ENCODE results near the gene ESYT3. TPM values are rescaled to one million over a fixed set of nuclear protein-coding genes. Genes with fewer than 3 reads are reported as not detected.

Gene ESYT3
- total RNA-seq, 1 donor: 0.72 TPM

- no peak for DNase-seq (ENCODE audit: insufficient read length, low spot score, missing footprints)
- Histone ChIP-seq H3K27me3 (ENCODE audit: insufficient read depth, low read length) (peaks cover 45% of the 10 kb centered on the region), H3K4me1 (ENCODE audit: insufficient read depth, low read length) (peaks cover 9% of the 10 kb centered on the region), H3K9me3 (ENCODE audit: low read depth, low read length) (no peaks in the 10 kb centered on the region), H3K36me3 (ENCODE audit: insufficient read depth, low read length) (no peaks in the 10 kb centered on the region), H3K79me2 (ENCODE audit: insufficient read depth, low read length) (no peaks in the 10 kb centered on the region), H3K4me3 (ENCODE audit: insufficient read depth, low read length) (peak overlapping the region; percentile 70), H2AFZ (ENCODE audit: low read length) (no peak overlapping the region), H3K27ac (ENCODE audit: low read depth, low read length) (no peak overlapping the region), H3K4me2 (ENCODE audit: insufficient read depth, low read length) (peak overlapping the region; percentile 82), H4K20me1 (ENCODE audit: insufficient read depth, low read length) (no peaks in the 10 kb centered on the region)
- TF ChIP-seq CTCF (IDR thresholded peaks at IDR 0.05; ENCODE audit: extremely low read depth, low read depth, low read length): no peak
Measured at GRCh38 chr3:138433892-138434275, 532 bp upstream of the ESYT3 start.

DNA sequence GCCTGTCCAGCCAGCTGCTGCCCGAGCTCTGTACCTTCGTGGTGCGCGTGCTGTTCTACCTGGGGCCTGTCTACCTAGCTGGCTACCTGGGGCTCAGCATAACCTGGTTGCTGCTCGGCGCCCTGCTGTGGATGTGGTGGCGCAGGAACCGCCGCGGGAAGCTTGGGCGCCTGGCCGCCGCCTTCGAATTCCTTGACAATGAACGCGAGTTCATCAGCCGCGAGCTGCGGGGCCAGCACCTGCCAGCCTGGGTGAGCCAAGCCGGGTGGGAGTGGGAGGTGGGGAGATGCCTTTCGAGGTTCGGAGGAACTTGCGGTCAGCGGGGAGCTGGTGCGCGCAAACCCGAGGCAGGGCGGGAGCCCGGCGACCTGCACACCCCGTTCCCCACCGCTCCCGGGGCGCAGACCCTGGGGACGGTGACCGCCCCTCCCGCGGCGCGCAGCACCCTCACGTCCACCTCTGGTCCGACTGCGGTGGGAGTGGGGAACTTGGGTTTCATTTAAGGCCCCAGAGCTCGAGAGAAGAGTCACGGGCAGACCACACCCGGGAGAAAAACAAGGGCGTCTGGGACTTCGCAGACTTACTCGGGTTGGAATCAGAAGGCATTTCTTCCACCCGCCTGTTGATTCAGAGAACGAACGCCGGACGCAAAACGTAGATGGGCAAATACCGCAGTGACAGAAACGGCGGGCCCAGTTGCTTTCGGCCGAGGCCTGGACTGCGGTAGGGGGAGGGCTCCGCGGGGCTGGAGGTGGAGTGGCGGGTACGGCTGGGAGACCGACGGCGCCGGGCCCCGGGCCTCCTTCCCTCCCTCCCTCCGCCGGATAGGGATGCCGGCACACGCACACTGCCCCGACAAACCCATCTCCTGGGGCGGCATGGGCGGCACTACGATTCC, 708 bp downstream of the ESYT3 start:
- Histone ChIP-seq H2AFZ (ENCODE audit: low read length) (peak overlapping the region; percentile 68), H3K79me2 (ENCODE audit: insufficient read depth, low read length) (no peaks in the 10 kb centered on the region), H3K27me3 (ENCODE audit: insufficient read depth, low read length) (peaks cover 41% of the 10 kb centered on the region), H3K9me3 (ENCODE audit: low read depth, low read length) (no peaks in the 10 kb centered on the region), H4K20me1 (ENCODE audit: insufficient read depth, low read length) (no peaks in the 10 kb centered on the region), H3K4me1 (ENCODE audit: insufficient read depth, low read length) (peaks cover 20% of the 10 kb centered on the region), H3K4me3 (ENCODE audit: insufficient read depth, low read length) (peak overlapping the region; percentile 70), H3K36me3 (ENCODE audit: insufficient read depth, low read length) (no peaks in the 10 kb centered on the region), H3K4me2 (ENCODE audit: insufficient read depth, low read length) (peak overlapping the region; percentile 82), H3K27ac (ENCODE audit: low read depth, low read length) (no peak overlapping the region)
- no peak for TF ChIP-seq CTCF (IDR thresholded peaks at IDR 0.05; ENCODE audit: extremely low read depth, low read depth, low read length)
- DNase-seq (ENCODE audit: insufficient read length, low spot score, missing footprints): peak; percentile 91

- Histone ChIP-seq H3K9me3 (ENCODE audit: low read depth, low read length) (no peaks in the 10 kb centered on the region), H2AFZ (ENCODE audit: low read length) (no peak overlapping the region), H3K4me3 (ENCODE audit: insufficient read depth, low read length) (no peak overlapping the region), H4K20me1 (ENCODE audit: insufficient read depth, low read length) (no peaks in the 10 kb centered on the region), H3K36me3 (ENCODE audit: insufficient read depth, low read length) (no peaks in the 10 kb centered on the region), H3K4me1 (ENCODE audit: insufficient read depth, low read length) (peaks cover 28% of the 10 kb centered on the region), H3K27me3 (ENCODE audit: insufficient read depth, low read length) (peaks cover 41% of the 10 kb centered on the region), H3K27ac (ENCODE audit: low read depth, low read length) (no peak overlapping the region), H3K79me2 (ENCODE audit: insufficient read depth, low read length) (no peaks in the 10 kb centered on the region), H3K4me2 (ENCODE audit: insufficient read depth, low read length) (peak overlapping the region; percentile 82)
- peak; percentile 80 for DNase-seq (ENCODE audit: insufficient read length, low spot score, missing footprints)
- TF ChIP-seq CTCF (IDR thresholded peaks at IDR 0.05; ENCODE audit: extremely low read depth, low read depth, low read length): no peak
Measured at GRCh38 chr3:138435840-138436239, 1.4 kb downstream of the ESYT3 start.

DNA sequence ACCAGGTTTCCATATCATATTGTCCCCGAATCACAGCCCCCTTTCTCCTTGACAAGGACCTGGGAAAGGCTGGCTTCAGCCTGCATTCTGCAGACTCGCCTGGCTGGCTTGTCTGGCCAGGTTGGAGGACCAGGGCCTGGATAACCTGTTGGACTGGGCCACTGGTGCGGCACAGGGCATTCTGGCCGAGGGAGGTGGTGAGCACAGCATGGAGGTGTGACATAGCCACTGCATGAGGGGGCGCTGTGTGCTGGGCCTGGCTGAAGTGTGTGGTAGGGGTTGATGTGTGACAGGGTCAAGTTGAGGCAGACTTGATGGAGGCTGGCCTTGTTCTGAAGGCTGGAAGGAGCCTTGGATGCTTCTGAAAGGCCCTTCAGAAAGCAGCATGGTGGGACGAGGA, 2.9 kb downstream of the ESYT3 start:
- no peak for TF ChIP-seq CTCF (IDR thresholded peaks at IDR 0.05; ENCODE audit: extremely low read depth, low read depth, low read length)
- no peak for DNase-seq (ENCODE audit: insufficient read length, low spot score, missing footprints)
- H3K4me3 ChIP-seq (ENCODE audit: insufficient read depth, low read length): no peak overlapping the region
- H3K27ac ChIP-seq (ENCODE audit: low read depth, low read length): no peak overlapping the region
- H4K20me1 ChIP-seq (ENCODE audit: insufficient read depth, low read length): no peaks in the 10 kb centered on the region
- no peaks in the 10 kb centered on the region for H3K36me3 ChIP-seq (ENCODE audit: insufficient read depth, low read length)
- H3K79me2 ChIP-seq (ENCODE audit: insufficient read depth, low read length): no peaks in the 10 kb centered on the region
- no peak overlapping the region for H3K4me2 ChIP-seq (ENCODE audit: insufficient read depth, low read length)
- no peaks in the 10 kb centered on the region for H3K9me3 ChIP-seq (ENCODE audit: low read depth, low read length)
- peaks cover 42% of the 10 kb centered on the region for H3K4me1 ChIP-seq (ENCODE audit: insufficient read depth, low read length)
- peaks cover 35% of the 10 kb centered on the region for H3K27me3 ChIP-seq (ENCODE audit: insufficient read depth, low read length)
- no peak overlapping the region for H2AFZ ChIP-seq (ENCODE audit: low read length)

Data from osteoblast (primary cell).